ENCODE results near the gene MYOF. TPM values are rescaled to one million over a fixed set of nuclear protein-coding genes. Genes with fewer than 3 reads are reported as not detected.

The MYOF gene
- total and polyA plus RNA-seq, 2 of the 8 experiments (the other 6 are each of a cell fraction or from before 2014, with no cell fraction given), result 0.98 to 2.3 TPM

GRCh38 chr10:93280121-93280698, 201.9 kb downstream of the MYOF start:
- H3K4me3 ChIP-seq (ENCODE audit: extremely low read depth in 1 of 4, insufficient read depth in 2 of 4, low read depth in 3 of 4, low read length in 4 of 4), result peak overlapping the region in 1 of 4 experiments; percentile 19; a peak in 2 of 8 replicates
- POLR2A ChIA-PET (ENCODE audit: partially characterized antibody), result interaction anchor here (0.7 to 3.8 kb wide), 8 partner anchors 8 to 59 kb away, joined by 3 to 43 read pairs (median 6); no protein-coding TSS in a partner anchor
- TF ChIP-seq BACH1 (IDR thresholded peaks at IDR 0.05; ENCODE audit: low read length), result no peak
- no peak for TF ChIP-seq POU5F1 (IDR thresholded peaks at IDR 0.05; ENCODE audit: low read depth, low read length)
- TF ChIP-seq SAP30 (IDR thresholded peaks at IDR 0.05; ENCODE audit: insufficient read depth, insufficient replicate concordance, low read length), result no peak
- TF ChIP-seq KDM5A (IDR thresholded peaks at IDR 0.05; ENCODE audit: low read length), result no peak
- TF ChIP-seq SP4 (IDR thresholded peaks at IDR 0.05; ENCODE audit: low read length), result no peak
- TF ChIP-seq SP2 (IDR thresholded peaks at IDR 0.05; ENCODE audit: low read length), result no peak
- TF ChIP-seq E2F6 (IDR thresholded peaks at IDR 0.05), result no peak; the same call in 1 of the 2 replicates
- TF ChIP-seq ATF2 (IDR thresholded peaks at IDR 0.05; ENCODE audit: low read length), result no peak; the same call in 1 of the 2 replicates
- TF ChIP-seq SIRT6 (IDR thresholded peaks at IDR 0.05; ENCODE audit: low read length), result no peak
- TF ChIP-seq CTBP2 (IDR thresholded peaks at IDR 0.05; ENCODE audit: borderline replicate concordance, insufficient read depth, insufficient read length, low read length), result no peak

More at GRCh38 chr10:93280121-93280698, 201.9 kb downstream of the MYOF start:
- 2% methylated on average over 6 of the region's 6 CpGs; no CpG with 5 or more reads in 1 of the 2 experiments for WGBS, 2 experiments (ENCODE audit: extremely low coverage in 1 of 2, insufficient coverage in 1 of 2, insufficient read length in 1 of 2, insufficient replicate concordance in 2 of 2, low coverage in 1 of 2, low lambda C conversion rate in 2 of 2, missing lambda C conversion rate in 1 of 2)
- peak overlapping the region; percentile 100 for H2BK5ac ChIP-seq (ENCODE audit: low read depth, low read length)
- H3K27me3 ChIP-seq (replicated peaks in 1 of 4; ENCODE audit: control insufficient read depth in 3 of 4, extremely low read depth in 1 of 4, insufficient read depth in 3 of 4, low read length in 3 of 4), result no peaks in the 10 kb centered on the region
- H3K36me3 ChIP-seq (ENCODE audit: control insufficient read depth in 2 of 4, insufficient read depth in 4 of 4, low read length in 3 of 4), result 0 out of 8 replicates have a peak, but pooled peaks cover 0 to 5% (median 0%) of the 10 kb centered on the region in 4 experiments
- H3K4me1 ChIP-seq (replicated peaks in 1 of 4; ENCODE audit: control insufficient read depth in 3 of 4, insufficient read depth in 4 of 4, low read length in 3 of 4), result peaks cover 7 to 20% (median 15%) of the 10 kb centered on the region in 4 experiments
- DNase-seq (ENCODE audit: low read depth in 1 of 2, low spot score in 2 of 2) (peak in 1 of 2 experiments; percentile 82), FAIRE-seq (no peak)
- H3K23ac ChIP-seq (ENCODE audit: insufficient read length), result no peak overlapping the region
- H3K79me2 ChIP-seq (ENCODE audit: control insufficient read depth in 1 of 2, insufficient read depth in 2 of 2, low read length in 2 of 2), result no peaks in the 10 kb centered on the region
- peak overlapping the region in 2 of 4 experiments; percentile 32 to 36; a peak in 3 of 7 replicates for H3K9ac ChIP-seq (replicated peaks in 1 of 4; ENCODE audit: extremely low read depth in 1 of 4, low read depth in 3 of 4, low read length in 3 of 4)
- H3K23me2 ChIP-seq (ENCODE audit: low read depth, low read length), result no peaks in the 10 kb centered on the region
- H3K27ac ChIP-seq (ENCODE audit: low read depth, low read length), result peak overlapping the region; percentile 77
- no peaks in the 10 kb centered on the region for H4K20me1 ChIP-seq (replicated peaks in 1 of 2; ENCODE audit: control insufficient read depth in 1 of 2, insufficient read depth in 2 of 2, low read length in 2 of 2)
- peak overlapping the region; percentile 96 for H2AK5ac ChIP-seq (ENCODE audit: low read depth, low read length)
- H2BK15ac ChIP-seq (ENCODE audit: low read length), result peak overlapping the region; percentile 46; the same call in 1 of the 2 replicates
- H3K56ac ChIP-seq (replicated peaks; ENCODE audit: insufficient read length, low read depth, low read length), result peak overlapping the region; percentile 93
- no peaks in the 10 kb centered on the region for H3K9me3 ChIP-seq (ENCODE audit: insufficient read depth in 2 of 2, low read depth in 1 of 2, low read length in 1 of 2)
- H2BK20ac ChIP-seq (ENCODE audit: low read length), result peak overlapping the region; percentile 99; the same call in 1 of the 2 replicates
- peak overlapping the region; percentile 97 for H3K18ac ChIP-seq (ENCODE audit: extremely low read depth, low read length)
- no peak overlapping the region for H2AFZ ChIP-seq (ENCODE audit: low read length)
- CTCF ChIA-PET (ENCODE audit: partially characterized antibody), result interaction anchor here (0.7 to 2.2 kb wide), 11 partner anchors 9 to 200 kb away, joined by 3 to 11 read pairs (median 3); no protein-coding TSS in a partner anchor
- no peaks in the 10 kb centered on the region for H3K79me1 ChIP-seq (ENCODE audit: low read depth, low read length)
- H2BK120ac ChIP-seq (replicated peaks; ENCODE audit: low read depth, low read length), result peak overlapping the region; percentile 100
- peak overlapping the region; percentile 90 for H4K5ac ChIP-seq (ENCODE audit: insufficient read length, low read depth, low read length)
- peak overlapping the region; percentile 75; the same call in 1 of the 2 replicates for H4K8ac ChIP-seq (ENCODE audit: extremely low read depth, insufficient read depth, low read length)
- H3K4ac ChIP-seq (replicated peaks; ENCODE audit: insufficient read length, low read depth, low read length), result peak overlapping the region; percentile 100
- H2BK12ac ChIP-seq (ENCODE audit: low read depth, low read length), result peak overlapping the region; percentile 98
- peak overlapping the region; percentile 12 for H3K14ac ChIP-seq (ENCODE audit: insufficient read length)
- H4K91ac ChIP-seq (replicated peaks; ENCODE audit: insufficient read length, low read length), result peak overlapping the region; percentile 99
- H3K4me2 ChIP-seq (ENCODE audit: insufficient read depth in 1 of 2, low read depth in 2 of 2, low read length in 2 of 2), result peak overlapping the region; percentile 19 to 50
